Epithelial cell of esophagus (primary cell): Measurements from ENCODE around the gene ANO5.

ENCODE experiments used
- DNase-seq: peaks from one replicate; pipeline ENCODE4 v3.0.0; 2010; ENCODE audit warnings: low read depth
- H3K4me3 ChIP-seq: 2 replicates; pipeline ENCODE4 v1.5.1; 2011; ENCODE audit warnings: mild to moderate bottlenecking, low read length, control low read depth
- CTCF ChIP-seq: IDR thresholded peaks from 2 replicates; pipeline ENCODE4 v1.5.1; 2011; ENCODE audit warnings: low read depth, mild to moderate bottlenecking, low read length, control low read depth, inconsistent platforms; ENCODE audit not compliant: insufficient read depth; ENCODE audit errors: missing control alignments

The ANO5 gene

GRCh38 chr11:22221143-22221542 is 28.3 kb downstream of the ANO5 start:
- TF ChIP-seq CTCF: no peak
- no peak for DNase-seq
- H3K4me3 ChIP-seq: no peak overlapping the region

- no peak for TF ChIP-seq CTCF
- no peak for DNase-seq
- H3K4me3 ChIP-seq: no peak overlapping the region
These were observed 32.3 kb downstream of the ANO5 start for GRCh38 chr11:22225190-22225589.

GRCh38 chr11:22234743-22235142 is 41.9 kb downstream of the ANO5 start:
- DNase-seq: no peak
- TF ChIP-seq CTCF: no peak
- H3K4me3 ChIP-seq: no peak overlapping the region

- peak; percentile 57 for DNase-seq
- TF ChIP-seq CTCF: peak; percentile 74
- no peak overlapping the region for H3K4me3 ChIP-seq
These were observed 52.2 kb downstream of the ANO5 start for GRCh38 chr11:22244986-22245592.

- no peak for DNase-seq
- no peak overlapping the region for H3K4me3 ChIP-seq
- TF ChIP-seq CTCF: no peak
These were observed 54.1 kb downstream of the ANO5 start for GRCh38 chr11:22246992-22247391.

- no peak for TF ChIP-seq CTCF
- DNase-seq: no peak
- no peak overlapping the region for H3K4me3 ChIP-seq
These were observed 57.0 kb downstream of the ANO5 start for GRCh38 chr11:22249871-22250270.

- no peak for DNase-seq
- H3K4me3 ChIP-seq: no peak overlapping the region
- no peak for TF ChIP-seq CTCF
These were observed 64.0 kb downstream of the ANO5 start for GRCh38 chr11:22256876-22257275.
